Hematopoietic multipotent progenitor cell treated with erythropoietin and hydrocortisone succinate and interleukin-3 and kit ligand, for 8 days (in vitro differentiated cells): ENCODE results near the gene NXPE3.

Experiments used
- DNase-seq: peaks from one replicate; pipeline ENCODE4 v3.0.0-alpha.2; 2015

NXPE3 gene

GRCh38 chr3:101829437-101829830 lies 50.4 kb downstream of the NXPE3 start:
- no peak for DNase-seq

- DNase-seq, result no peak
These were observed 50.9 kb downstream of the NXPE3 start for GRCh38 chr3:101829874-101830273.

DNA sequence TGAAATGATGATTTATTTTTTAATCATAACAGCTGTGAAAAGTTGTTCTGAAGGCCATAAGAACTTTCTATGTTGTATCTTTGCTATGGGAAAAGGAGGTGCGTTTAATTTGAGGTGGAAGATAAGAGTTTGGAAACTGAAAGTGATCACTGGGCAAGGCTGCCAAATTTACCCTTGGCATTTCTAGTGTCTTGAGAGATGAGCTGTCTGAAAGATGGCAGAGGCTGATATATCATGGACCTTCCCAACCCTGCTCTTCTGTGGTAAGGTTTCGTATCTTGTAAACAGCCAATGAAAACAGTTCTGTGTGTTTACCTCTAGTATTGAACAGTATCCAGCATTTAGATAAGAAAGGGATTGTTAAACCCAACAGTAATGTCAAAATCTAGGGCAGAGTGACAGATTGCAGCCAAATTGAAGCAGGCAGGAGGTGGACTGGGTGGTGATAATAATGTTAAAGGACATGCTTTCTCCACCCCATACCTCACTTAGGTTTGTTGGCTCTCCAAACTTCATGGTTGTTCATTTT lies 54.5 kb downstream of the NXPE3 start:
- peak; percentile 14 for DNase-seq

- no peak for DNase-seq
These were observed 56.7 kb downstream of the NXPE3 start for GRCh38 chr3:101835676-101836075.

GRCh38 chr3:101836160-101836559 lies 57.1 kb downstream of the NXPE3 start:
- DNase-seq, result no peak

DNA sequence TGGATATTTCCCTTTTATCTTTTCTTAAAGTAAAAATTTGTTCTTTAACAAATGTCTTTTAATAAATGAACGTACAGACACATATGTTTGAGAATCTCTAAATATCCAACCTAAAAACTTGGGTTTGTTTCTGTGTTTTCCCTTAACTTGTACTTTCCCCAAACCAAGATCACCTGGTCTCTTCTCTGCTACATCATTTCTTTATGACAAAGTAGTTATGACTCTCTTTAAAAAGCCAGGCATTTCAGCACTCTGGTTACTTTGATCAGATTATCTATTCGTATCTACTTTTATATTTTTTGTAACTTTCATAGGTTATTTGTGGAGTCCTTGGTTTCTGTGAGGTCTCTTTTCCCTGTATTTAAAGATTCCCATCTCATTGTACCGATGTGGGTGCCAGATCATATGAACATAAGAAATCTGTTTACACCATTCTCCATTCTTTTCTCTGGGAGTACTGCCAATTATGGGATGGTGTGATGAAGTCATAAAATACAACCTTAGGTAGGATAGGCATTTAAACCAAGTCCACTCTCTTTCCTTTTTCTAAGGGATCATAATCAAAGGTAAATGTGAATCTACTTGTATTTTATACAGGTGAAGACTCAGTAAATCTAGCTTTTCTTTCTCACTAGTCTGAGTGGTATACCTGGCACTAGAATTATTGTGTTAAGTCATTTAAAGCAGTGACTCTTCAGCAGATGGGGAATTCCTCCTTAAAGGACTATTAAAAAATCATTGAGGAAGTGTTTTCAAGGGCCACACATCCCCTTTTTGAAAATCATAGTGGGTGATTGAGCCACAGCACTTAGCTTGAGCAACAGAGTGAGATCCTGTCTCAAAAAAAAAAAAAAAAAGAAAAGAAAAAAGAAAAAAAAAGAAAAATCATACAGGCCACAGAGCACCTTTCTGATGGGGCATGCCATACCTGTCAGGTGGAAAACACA lies 57.9 kb downstream of the NXPE3 start:
- no peak for DNase-seq

- DNase-seq, result no peak
These were observed 59.7 kb downstream of the NXPE3 start for GRCh38 chr3:101838691-101839090.

- DNase-seq, result no peak
These were observed 61.1 kb downstream of the NXPE3 start for GRCh38 chr3:101840066-101840465.

- no peak for DNase-seq
These were observed 63.4 kb downstream of the NXPE3 start for GRCh38 chr3:101842245-101842934.

GRCh38 chr3:101842935-101843330 lies 63.9 kb downstream of the NXPE3 start:
- DNase-seq, result no peak

DNA sequence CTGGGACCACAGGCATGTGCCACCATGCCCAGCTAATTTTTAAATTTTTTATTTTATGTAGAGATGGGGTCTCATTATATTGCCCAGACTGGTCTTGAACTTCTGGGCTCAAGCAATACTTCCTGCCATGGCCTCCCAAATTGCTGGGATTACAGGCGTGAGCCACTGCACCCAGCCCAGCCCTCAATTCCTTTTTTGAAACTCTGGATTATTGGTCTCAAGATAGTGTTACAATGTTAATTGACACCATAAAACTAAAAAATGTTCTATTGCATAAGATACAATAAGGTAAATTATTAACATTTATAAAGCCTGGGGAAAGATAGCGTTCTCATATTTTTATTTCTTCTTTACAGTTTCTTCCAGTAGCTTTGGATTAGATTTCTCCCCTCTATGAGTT lies 66.4 kb downstream of the NXPE3 start:
- no peak for DNase-seq

DNA sequence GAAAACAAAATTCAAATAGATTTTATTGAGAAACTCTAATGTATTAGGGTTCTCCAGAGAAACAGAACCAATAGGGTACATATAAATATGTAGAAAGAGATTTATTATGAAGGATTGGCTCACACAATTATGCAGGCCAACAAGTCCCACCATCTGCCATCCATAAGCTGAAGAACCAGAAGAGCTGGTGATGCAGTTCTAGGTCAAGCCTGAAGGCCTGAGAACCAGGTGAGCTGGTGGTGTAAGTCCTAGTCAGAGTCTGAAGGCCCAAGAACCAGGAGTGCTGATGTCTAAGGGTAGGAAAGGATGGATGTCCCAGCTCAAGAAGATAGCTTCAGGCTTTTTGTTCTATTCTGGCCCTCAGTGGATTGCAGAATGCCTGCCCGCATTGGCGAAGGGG lies 67.7 kb downstream of the NXPE3 start:
- DNase-seq, result no peak

GRCh38 chr3:101847328-101847727 lies 68.3 kb downstream of the NXPE3 start:
- DNase-seq, result no peak

DNA sequence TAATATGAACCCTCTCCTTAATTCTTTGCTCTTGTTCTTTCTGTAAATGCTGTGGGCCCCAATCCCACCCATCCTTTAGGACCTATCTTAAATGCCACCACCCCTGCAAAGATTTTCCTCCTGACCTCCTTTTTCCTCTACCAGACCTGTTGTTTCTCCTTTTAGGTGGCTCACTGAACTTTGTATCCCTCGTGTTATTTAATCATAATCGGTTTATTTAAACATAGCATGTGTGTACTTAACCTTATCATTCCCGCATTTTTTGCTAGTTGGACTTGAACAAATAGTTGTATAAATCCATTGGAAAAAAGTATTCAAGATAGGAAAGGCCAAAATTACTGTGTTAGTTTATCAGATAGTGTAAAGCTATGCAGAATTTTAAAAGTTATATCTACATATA lies 69.3 kb downstream of the NXPE3 start:
- peak; percentile 15 for DNase-seq

DNA sequence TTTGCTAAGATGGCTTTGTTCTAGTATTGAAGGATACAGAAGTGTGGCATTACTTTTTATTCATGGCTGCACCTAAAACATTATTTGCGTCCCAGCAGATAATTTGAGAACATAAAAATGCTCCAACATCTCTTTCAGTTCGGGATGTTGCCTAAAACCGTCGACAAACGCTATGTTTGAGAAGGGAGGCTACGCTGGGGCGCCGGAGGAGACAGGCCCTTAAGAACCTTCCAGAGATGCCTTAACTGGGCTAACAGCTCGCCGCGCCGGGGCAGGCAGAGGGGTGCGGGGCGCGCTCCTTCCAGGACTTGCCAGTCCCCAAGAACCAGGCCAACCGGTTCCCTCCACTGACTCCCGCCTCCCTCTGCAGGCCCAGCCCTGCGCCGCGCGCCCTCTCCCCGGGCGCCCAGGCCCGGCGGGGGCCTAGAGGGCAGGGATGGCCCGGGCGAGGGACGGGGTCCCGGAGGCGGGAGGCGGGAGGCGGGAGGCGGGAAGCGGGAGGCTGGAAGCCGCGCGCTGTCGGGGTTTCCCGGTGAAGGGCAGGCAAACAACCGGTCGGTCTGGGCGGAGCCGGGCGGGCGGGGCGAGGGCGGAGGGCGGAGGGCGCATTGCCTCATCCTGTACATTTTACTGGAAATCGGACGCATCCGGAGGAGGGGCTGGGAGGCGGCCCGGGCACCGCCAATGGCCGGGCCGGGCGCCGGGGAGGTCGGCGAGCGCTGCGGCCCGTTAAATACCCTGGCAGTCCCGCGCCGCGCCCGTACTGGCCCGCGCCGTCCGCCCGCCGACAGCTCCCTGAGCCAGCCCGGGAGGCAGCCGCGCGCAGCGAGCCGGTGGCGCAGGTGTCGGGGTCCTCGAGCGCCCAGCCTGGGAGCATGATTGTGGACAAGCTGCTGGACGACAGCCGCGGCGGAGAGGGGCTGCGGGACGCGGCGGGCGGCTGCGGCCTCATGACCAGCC lies 70.0 kb downstream of the NXPE3 start, which contains the start of gene NFKBIZ:
Gene NFKBIZ (plus strand): TSS at position 761 of the 960 bp plus-strand sequence. CDS start 115 bp downstream, at position 876.
- DNase-seq, result peak; percentile 89

DNA sequence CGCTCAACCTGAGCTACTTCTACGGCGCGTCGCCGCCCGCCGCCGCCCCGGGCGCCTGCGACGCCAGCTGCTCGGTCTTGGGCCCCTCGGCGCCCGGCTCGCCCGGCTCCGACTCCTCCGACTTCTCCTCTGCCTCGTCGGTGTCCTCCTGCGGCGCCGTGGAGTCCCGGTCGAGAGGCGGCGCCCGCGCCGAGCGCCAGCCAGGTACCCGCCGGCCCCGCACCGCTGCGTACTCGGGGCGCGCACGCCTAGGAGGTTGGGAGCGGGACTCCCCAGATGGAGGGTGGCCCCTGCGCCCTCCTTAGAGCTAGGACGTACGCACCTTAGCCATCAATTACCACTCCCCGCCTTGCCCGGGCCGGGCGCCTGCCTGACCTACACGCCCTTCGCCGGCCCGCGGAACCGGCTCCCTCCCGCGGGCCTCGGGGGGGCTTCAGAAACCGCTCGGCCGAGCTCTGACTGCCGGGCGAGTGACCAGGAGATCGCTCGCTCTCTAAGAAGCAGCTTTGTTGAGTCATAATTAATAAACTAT lies 70.8 kb downstream of the NXPE3 start:
- no peak for DNase-seq

DNA sequence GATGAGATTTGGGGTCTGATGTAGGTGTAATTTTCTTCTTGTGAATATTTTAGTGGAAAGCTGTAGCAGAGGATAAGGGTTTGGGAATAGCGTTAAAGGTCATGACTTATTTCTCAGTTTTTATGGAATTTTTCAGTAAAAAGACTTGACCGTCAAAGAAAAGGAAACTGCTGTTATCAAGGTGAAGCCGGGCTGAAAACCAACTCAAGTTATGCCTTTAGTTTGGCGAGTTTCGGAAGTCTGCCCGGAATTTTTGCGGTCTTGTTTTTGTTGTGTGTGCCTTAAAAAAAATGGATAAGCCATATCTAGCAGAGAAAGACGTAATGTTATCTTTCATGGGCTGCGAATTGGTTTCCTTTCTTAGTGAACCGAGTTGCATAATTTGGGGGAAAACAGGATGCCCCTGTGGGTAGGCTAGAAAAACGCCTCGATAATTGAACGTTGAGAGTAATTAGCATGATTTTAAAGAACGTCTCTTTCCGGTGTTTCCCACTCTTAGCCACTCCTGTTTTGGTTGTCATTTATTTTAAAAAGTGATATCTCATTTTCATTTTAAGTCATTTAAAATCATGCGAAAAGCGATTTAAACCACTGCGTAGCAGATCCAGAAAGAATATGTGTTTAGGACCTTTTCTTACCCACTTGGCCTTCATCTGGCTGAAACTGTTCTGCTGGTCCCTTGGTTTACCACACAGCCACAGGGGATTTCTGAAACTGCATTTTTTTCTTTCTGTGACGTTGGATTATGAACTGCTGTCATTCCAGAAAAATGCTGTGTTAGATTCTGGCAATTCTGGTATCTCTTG lies 71.4 kb downstream of the NXPE3 start:
- DNase-seq, result peak; percentile 83

DNA sequence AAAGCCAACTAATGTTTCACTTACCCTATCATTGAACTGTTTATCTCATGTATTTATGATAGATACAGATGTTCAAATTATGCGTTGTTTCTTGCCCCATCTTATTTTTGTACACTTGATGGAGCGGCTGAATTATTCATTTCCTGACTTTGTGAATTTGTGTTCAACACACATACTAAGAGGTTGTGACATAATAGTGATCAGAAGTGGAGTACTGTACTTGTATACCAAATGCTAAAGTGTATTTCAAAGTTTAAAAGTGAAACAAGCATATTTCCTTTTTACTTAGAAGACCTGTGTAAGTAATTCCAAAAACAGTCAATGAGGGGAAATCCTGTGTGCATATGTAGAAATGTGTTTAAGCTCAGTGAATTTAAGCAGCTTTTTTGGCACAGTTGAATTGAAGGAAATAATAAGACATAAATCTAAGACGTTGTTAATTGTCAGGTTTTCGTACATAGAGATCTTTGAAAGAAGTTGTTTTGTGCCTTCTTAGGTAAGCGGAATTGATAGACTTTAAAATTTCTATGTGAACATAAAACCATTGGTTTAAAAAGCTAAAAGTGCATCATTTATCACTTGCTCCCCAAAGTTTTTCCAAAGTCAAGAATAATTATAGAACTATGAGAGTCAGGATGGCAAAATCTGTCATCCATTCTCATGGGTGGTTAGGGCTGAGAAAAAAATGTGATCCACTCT lies 72.2 kb downstream of the NXPE3 start:
- DNase-seq, result no peak

- no peak for DNase-seq
These were observed 73.1 kb downstream of the NXPE3 start for GRCh38 chr3:101851850-101852714.
